HepG2 (cell line): ENCODE results near the gene FAM216A. TPM values are rescaled to one million over a fixed set of nuclear protein-coding genes. Genes with fewer than 3 reads are reported as not detected.

Experiments used
- ATF1 ChIP-seq: IDR thresholded peaks from 2 replicates; pipeline ENCODE4 v1.6.1; 2016; ENCODE audit warnings: mild to moderate bottlenecking, control low read depth
- ATRX ChIP-seq: sonication (generic); formaldehyde crosslinking; IDR thresholded peaks from 2 replicates; pipeline ENCODE4 v1.4.0; 2020; ENCODE audit warnings: missing genetic modification reagents, borderline replicate concordance
- JUND ChIP-seq: sonication (generic); formaldehyde crosslinking; IDR thresholded peaks from 2 replicates; pipeline ENCODE4 v1.8.0; 2022; ENCODE audit warnings: mild to moderate bottlenecking, missing genetic modification reagents
- MXD3 ChIP-seq: IDR thresholded peaks from 2 replicates; pipeline ENCODE4 v1.6.1; 2016; ENCODE audit warnings: mild to moderate bottlenecking, missing biosample characterization, missing genetic modification reagents
- NFE2L1 ChIP-seq: sonication (generic); formaldehyde crosslinking; IDR thresholded peaks from 2 replicates; pipeline ENCODE4 v1.4.0; 2020; ENCODE audit warnings: missing genetic modification reagents, mild to moderate bottlenecking, borderline replicate concordance
- SETDB1 ChIP-seq: sonication (generic); formaldehyde crosslinking; IDR thresholded peaks from 2 replicates; pipeline ENCODE4 v1.5.1; 2020; ENCODE audit warnings: missing genetic modification reagents, mild to moderate bottlenecking, borderline replicate concordance
- THYN1 ChIP-seq: sonication (generic); formaldehyde crosslinking; IDR thresholded peaks from 2 replicates; pipeline ENCODE4 v1.8.1; 2023; ENCODE audit warnings: low read depth, mild to moderate bottlenecking, moderate library complexity, missing genetic modification reagents, borderline replicate concordance
- ZNF333 ChIP-seq: sonication (generic); formaldehyde crosslinking; IDR thresholded peaks from 2 replicates; pipeline ENCODE4 v1.4.0; 2020; ENCODE audit warnings: mild to moderate bottlenecking, missing genetic modification reagents, borderline replicate concordance
- ZNF354B ChIP-seq: sonication (generic); formaldehyde crosslinking; IDR thresholded peaks from 2 replicates; pipeline ENCODE4 v1.8.0; 2022; ENCODE audit warnings: mild to moderate bottlenecking, missing genetic modification reagents
- ZNF530 ChIP-seq: sonication (generic); formaldehyde crosslinking; IDR thresholded peaks from 2 replicates; pipeline ENCODE4 v1.5.0; 2020; ENCODE audit warnings: low read depth, mild to moderate bottlenecking, missing genetic modification reagents
- polyA plus RNA-seq, 8 experiments: library from polyadenylated mRNA; depleted of rRNA in 3 of 8; stranded (reverse) in 7 of 8; unstranded in 1 of 8; fragments of >200 nt; fragmentation: Illumina TruSeq in 4 of 8; extraction: Trizol in 4 of 8; gene quantifications; 2 replicates each; pipeline versions ENCODE4 v1.2.1 to v1.2.3, GENCODE V29; 2011 to 2016; ENCODE audit warnings: low read depth in 4 of 8, missing spikeins in 1 of 8, mixed read lengths in 1 of 8; ENCODE audit not compliant: insufficient read depth in 1 of 8
- total RNA-seq, 5 experiments: library from RNA; depleted of rRNA; stranded (reverse); fragments of >200 nt; fragmentation: Illumina TruSeq; extraction: Trizol; gene quantifications; 2 replicates each; pipeline ENCODE4 v1.2.3, GENCODE V29; 2016; ENCODE audit warnings: low read depth in 1 of 5
- TF ChIP-seq, protein P1 (sequence below), 2 experiments: fragments of 450-650 bp in 1 of 2; sonication (generic) in 1 of 2; formaldehyde crosslinking in 1 of 2; IDR thresholded peaks; 2 replicates each; pipeline versions ENCODE4 v1.6.1 to v1.8.0; 2016 to 2022; ENCODE audit warnings: antibody characterized with exemption in 1 of 2, mild to moderate bottlenecking in 1 of 2, missing genetic modification reagents in 1 of 2
- TF ChIP-seq, protein P2 (sequence below): sonication (generic); formaldehyde crosslinking; IDR thresholded peaks from 2 replicates; pipeline ENCODE4 v1.4.0; 2020; ENCODE audit warnings: missing genetic modification reagents
- TF ChIP-seq, protein P3 (sequence below): sonication (generic); formaldehyde crosslinking; IDR thresholded peaks from 2 replicates; pipeline ENCODE4 v1.8.0; 2023; ENCODE audit warnings: mild to moderate bottlenecking, missing genetic modification reagents
- TF ChIP-seq, protein P4 (sequence below): sonication (generic); IDR thresholded peaks from 2 replicates; pipeline ENCODE4 v1.6.1; 2016; ENCODE audit warnings: low read depth, borderline replicate concordance

FAM216A gene
- total and polyA plus RNA-seq, 2 of the 13 experiments (the other 11 are each of a cell fraction or from before 2014, with no cell fraction given) = 20.3 to 31.2 TPM

GRCh38 chr12:110468214-110469048 lies at the start of gene FAM216A, which contains the start of gene GPN3 (continued):
- TF ChIP-seq NFE2L1 (no peak), ZNF354B (CRISPR knock-in tag) (no peak), THYN1 (CRISPR knock-in tag) (no peak), ATRX (CRISPR knock-in tag) (no peak), ZNF333 (CRISPR knock-in tag) (no peak), MXD3 (CRISPR knock-in tag) (peak; percentile 53), JUND (CRISPR knock-in tag) (0 out of 2 replicates have a peak, but pooled peaks have one; percentile 20), ZNF530 (CRISPR knock-in tag) (no peak), SETDB1 (CRISPR knock-in tag) (0 out of 2 replicates have a peak, but pooled peaks have one; percentile 24), ATF1 (CRISPR knock-in tag) (peak; percentile 87)
- TF ChIP-seq, protein P1, sequence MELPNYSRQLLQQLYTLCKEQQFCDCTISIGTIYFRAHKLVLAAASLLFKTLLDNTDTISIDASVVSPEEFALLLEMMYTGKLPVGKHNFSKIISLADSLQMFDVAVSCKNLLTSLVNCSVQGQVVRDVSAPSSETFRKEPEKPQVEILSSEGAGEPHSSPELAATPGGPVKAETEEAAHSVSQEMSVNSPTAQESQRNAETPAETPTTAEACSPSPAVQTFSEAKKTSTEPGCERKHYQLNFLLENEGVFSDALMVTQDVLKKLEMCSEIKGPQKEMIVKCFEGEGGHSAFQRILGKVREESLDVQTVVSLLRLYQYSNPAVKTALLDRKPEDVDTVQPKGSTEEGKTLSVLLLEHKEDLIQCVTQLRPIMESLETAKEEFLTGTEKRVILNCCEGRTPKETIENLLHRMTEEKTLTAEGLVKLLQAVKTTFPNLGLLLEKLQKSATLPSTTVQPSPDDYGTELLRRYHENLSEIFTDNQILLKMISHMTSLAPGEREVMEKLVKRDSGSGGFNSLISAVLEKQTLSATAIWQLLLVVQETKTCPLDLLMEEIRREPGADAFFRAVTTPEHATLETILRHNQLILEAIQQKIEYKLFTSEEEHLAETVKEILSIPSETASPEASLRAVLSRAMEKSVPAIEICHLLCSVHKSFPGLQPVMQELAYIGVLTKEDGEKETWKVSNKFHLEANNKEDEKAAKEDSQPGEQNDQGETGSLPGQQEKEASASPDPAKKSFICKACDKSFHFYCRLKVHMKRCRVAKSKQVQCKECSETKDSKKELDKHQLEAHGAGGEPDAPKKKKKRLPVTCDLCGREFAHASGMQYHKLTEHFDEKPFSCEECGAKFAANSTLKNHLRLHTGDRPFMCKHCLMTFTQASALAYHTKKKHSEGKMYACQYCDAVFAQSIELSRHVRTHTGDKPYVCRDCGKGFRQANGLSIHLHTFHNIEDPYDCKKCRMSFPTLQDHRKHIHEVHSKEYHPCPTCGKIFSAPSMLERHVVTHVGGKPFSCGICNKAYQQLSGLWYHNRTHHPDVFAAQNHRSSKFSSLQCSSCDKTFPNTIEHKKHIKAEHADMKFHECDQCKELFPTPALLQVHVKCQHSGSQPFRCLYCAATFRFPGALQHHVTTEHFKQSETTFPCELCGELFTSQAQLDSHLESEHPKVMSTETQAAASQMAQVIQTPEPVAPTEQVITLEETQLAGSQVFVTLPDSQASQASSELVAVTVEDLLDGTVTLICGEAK (IDR thresholded peaks at IDR 0.05) = no peak
- TF ChIP-seq, protein P1 (CRISPR knock-in tag; IDR thresholded peaks at IDR 0.05) = no peak; the same call in 1 of the 2 replicates
- TF ChIP-seq, protein P2, sequence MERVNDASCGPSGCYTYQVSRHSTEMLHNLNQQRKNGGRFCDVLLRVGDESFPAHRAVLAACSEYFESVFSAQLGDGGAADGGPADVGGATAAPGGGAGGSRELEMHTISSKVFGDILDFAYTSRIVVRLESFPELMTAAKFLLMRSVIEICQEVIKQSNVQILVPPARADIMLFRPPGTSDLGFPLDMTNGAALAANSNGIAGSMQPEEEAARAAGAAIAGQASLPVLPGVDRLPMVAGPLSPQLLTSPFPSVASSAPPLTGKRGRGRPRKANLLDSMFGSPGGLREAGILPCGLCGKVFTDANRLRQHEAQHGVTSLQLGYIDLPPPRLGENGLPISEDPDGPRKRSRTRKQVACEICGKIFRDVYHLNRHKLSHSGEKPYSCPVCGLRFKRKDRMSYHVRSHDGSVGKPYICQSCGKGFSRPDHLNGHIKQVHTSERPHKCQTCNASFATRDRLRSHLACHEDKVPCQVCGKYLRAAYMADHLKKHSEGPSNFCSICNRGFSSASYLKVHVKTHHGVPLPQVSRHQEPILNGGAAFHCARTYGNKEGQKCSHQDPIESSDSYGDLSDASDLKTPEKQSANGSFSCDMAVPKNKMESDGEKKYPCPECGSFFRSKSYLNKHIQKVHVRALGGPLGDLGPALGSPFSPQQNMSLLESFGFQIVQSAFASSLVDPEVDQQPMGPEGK = no peak
- TF ChIP-seq, protein P3, sequence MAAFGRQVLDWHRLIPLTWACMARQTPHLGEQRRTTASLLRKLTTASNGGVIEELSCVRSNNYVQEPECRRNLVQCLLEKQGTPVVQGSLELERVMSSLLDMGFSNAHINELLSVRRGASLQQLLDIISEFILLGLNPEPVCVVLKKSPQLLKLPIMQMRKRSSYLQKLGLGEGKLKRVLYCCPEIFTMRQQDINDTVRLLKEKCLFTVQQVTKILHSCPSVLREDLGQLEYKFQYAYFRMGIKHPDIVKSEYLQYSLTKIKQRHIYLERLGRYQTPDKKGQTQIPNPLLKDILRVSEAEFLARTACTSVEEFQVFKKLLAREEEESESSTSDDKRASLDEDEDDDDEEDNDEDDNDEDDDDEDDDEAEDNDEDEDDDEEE (CRISPR knock-in tag) = peak; percentile 78; the same call in 1 of the 2 replicates
- TF ChIP-seq, protein P4, sequence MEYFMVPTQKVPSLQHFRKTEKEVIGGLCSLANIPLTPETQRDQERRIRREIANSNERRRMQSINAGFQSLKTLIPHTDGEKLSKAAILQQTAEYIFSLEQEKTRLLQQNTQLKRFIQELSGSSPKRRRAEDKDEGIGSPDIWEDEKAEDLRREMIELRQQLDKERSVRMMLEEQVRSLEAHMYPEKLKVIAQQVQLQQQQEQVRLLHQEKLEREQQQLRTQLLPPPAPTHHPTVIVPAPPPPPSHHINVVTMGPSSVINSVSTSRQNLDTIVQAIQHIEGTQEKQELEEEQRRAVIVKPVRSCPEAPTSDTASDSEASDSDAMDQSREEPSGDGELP = peak; percentile 72; the same call in 1 of the 2 replicates
